NCI-H2081 treated with DMSO at 0.1 percent for 48 hours (cell line): ENCODE measurements around the gene SLC13A5.
"Not testable (repeated sequence)": the region's sequence is repeated elsewhere in the genome, so short reads cannot be mapped to it uniquely, and the experiment has no call there.

Experiments
- DNase-seq: peaks from one replicate; lab custom pipeline; 2025; lab: John Stamatoyannopoulos, UW

The SLC13A5 gene

GRCh38 chr17:6660805-6661463 is 52.2 kb downstream of the SLC13A5 start:
- no peak for DNase-seq

- DNase-seq, result no peak
These were observed 53.1 kb downstream of the SLC13A5 start for GRCh38 chr17:6660101-6660500.

- not testable (repeated sequence) for DNase-seq
These were observed 54.8 kb downstream of the SLC13A5 start for GRCh38 chr17:6658411-6658810.

- no peak for DNase-seq
These were observed 55.4 kb downstream of the SLC13A5 start for GRCh38 chr17:6657633-6658287.

- not testable (repeated sequence) for DNase-seq
These were observed 56.2 kb downstream of the SLC13A5 start for GRCh38 chr17:6656797-6657632.

- DNase-seq, result not testable (repeated sequence)
These were observed 57.3 kb downstream of the SLC13A5 start for GRCh38 chr17:6655732-6656361.

- no peak for DNase-seq
These were observed 58.1 kb downstream of the SLC13A5 start for GRCh38 chr17:6654841-6655731.

GRCh38 chr17:6651919-6652452 is 61.2 kb downstream of the SLC13A5 start:
- DNase-seq, result no peak

- DNase-seq, result peak; percentile 17
These were observed 61.7 kb downstream of the SLC13A5 start, which contains the start of the genes C17orf100 and MED31 for GRCh38 chr17:6651354-6651918. C17orf100 (plus strand) TSS chr17:6651762; CDS start chr17:6651914, 152 bp downstream. MED31 (minus strand) TSS chr17:6651605; CDS start chr17:6651528, 77 bp downstream.

- no peak for DNase-seq
These were observed 65.0 kb downstream of the SLC13A5 start for GRCh38 chr17:6648181-6648580.

- no peak for DNase-seq
These were observed 69.6 kb downstream of the SLC13A5 start for GRCh38 chr17:6643451-6644125.

- no peak for DNase-seq
These were observed 70.6 kb downstream of the SLC13A5 start for GRCh38 chr17:6642592-6642991.

GRCh38 chr17:6641247-6641863 is 71.8 kb downstream of the SLC13A5 start:
- DNase-seq, result no peak

GRCh38 chr17:6640536-6641246 is 72.5 kb downstream of the SLC13A5 start, which contains the start of the genes KIAA0753 and TXNDC17:
KIAA0753 (minus strand) TSS chr17:6640711; CDS start chr17:6635103, 5,608 bp downstream.
TXNDC17 (plus strand) TSS chr17:6641060; CDS start chr17:6641083, 23 bp downstream.
- peak; percentile 43 for DNase-seq

- no peak for DNase-seq
These were observed 73.3 kb downstream of the SLC13A5 start for GRCh38 chr17:6639586-6640535.

- DNase-seq, result no peak
These were observed 74.1 kb downstream of the SLC13A5 start for GRCh38 chr17:6639014-6639585.
